Measurements from ENCODE around the gene ATXN2. TPM values are rescaled to one million over a fixed set of nuclear protein-coding genes. Genes with fewer than 3 reads are reported as not detected.

ATXN2 gene
- total and polyA plus RNA-seq, 9 of the 15 experiments (the other 6 are each of a cell fraction or from before 2014, with no cell fraction given), result 16.8 to 67.8 (median 29.3) TPM

DNA sequence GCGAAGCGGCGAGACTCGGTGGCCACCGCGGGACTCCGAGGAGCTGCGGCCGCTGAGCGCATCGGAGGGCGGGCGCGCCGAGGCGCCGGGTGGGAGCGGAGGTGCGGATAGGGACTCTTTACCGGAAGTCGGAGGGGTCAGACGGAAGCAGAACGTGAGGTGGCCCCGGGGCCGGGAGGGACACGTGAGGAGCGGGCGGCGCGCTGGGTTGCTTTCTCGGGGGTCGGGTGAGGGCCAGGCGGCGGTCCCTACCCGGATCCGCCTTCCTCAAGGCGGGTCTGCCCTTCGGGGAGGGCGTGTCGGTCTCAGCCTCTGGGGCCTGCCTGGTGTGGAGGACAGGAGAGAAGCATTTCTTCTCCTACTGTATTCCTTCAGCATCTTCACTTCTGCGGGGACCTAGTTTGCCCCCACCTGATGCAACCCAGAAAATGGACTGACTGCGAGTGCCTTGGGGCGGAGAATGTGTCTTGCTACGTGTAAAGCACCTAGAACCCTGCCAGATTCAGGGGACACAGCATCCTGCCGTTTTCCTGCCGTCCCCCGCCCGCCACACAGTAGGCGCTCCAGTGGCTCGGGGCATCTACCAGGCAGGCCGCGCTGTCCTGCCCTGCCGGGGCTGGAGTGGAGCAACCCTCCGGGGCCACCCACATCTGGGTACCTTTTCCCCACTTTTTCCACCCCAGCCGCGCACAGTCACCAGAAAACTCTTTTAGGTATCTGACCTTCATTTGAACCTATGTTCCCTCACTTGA, 514 bp upstream of the ATXN2 start (continued):
- TF ChIP-seq ZNF449 (CRISPR knock-in tag; IDR thresholded peaks at IDR 0.05) (no peak), ARID2 (IDR thresholded peaks at IDR 0.05) (no peak), ETV6 (IDR thresholded peaks at IDR 0.05; ENCODE audit: borderline replicate concordance in 1 of 2, low read depth in 2 of 2, low read length in 1 of 2) (peak; percentile 48; a peak in 1 of 4 replicates), ETV6 (CRISPR knock-in tag; IDR thresholded peaks at IDR 0.05; ENCODE audit: borderline replicate concordance) (no peak), ZFPM2 (CRISPR knock-in tag; IDR thresholded peaks at IDR 0.05) (no peak), ETS2 (tag; IDR thresholded peaks at IDR 0.05; ENCODE audit: borderline replicate concordance, poor library complexity, severe bottlenecking) (no peak), TEAD2 (tag; IDR thresholded peaks at IDR 0.05) (no peak), BCL6 (CRISPR knock-in tag; IDR thresholded peaks at IDR 0.05) (no peak), ZZZ3 (IDR thresholded peaks at IDR 0.05) (peak; percentile 36; the same call in 1 of the 2 replicates), ATF2 (CRISPR knock-in tag; IDR thresholded peaks at IDR 0.05) (no peak), RFX5 (IDR thresholded peaks at IDR 0.05; ENCODE audit: low read depth, low read length) (no peak), ZNF551 (CRISPR knock-in tag; IDR thresholded peaks at IDR 0.05) (no peak), IRF2 (CRISPR knock-in tag; IDR thresholded peaks at IDR 0.05) (no peak)
- TF ChIP-seq, protein P1, sequence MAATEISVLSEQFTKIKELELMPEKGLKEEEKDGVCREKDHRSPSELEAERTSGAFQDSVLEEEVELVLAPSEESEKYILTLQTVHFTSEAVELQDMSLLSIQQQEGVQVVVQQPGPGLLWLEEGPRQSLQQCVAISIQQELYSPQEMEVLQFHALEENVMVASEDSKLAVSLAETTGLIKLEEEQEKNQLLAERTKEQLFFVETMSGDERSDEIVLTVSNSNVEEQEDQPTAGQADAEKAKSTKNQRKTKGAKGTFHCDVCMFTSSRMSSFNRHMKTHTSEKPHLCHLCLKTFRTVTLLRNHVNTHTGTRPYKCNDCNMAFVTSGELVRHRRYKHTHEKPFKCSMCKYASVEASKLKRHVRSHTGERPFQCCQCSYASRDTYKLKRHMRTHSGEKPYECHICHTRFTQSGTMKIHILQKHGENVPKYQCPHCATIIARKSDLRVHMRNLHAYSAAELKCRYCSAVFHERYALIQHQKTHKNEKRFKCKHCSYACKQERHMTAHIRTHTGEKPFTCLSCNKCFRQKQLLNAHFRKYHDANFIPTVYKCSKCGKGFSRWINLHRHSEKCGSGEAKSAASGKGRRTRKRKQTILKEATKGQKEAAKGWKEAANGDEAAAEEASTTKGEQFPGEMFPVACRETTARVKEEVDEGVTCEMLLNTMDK (IDR thresholded peaks at IDR 0.05; ENCODE audit: borderline replicate concordance, insufficient read depth, low read depth, low read length, poor library complexity, severe bottlenecking), result no peak
- TF ChIP-seq, protein P2, sequence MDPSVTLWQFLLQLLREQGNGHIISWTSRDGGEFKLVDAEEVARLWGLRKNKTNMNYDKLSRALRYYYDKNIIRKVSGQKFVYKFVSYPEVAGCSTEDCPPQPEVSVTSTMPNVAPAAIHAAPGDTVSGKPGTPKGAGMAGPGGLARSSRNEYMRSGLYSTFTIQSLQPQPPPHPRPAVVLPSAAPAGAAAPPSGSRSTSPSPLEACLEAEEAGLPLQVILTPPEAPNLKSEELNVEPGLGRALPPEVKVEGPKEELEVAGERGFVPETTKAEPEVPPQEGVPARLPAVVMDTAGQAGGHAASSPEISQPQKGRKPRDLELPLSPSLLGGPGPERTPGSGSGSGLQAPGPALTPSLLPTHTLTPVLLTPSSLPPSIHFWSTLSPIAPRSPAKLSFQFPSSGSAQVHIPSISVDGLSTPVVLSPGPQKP (CRISPR knock-in tag; IDR thresholded peaks at IDR 0.05), result no peak
- TF ChIP-seq, protein P3, sequence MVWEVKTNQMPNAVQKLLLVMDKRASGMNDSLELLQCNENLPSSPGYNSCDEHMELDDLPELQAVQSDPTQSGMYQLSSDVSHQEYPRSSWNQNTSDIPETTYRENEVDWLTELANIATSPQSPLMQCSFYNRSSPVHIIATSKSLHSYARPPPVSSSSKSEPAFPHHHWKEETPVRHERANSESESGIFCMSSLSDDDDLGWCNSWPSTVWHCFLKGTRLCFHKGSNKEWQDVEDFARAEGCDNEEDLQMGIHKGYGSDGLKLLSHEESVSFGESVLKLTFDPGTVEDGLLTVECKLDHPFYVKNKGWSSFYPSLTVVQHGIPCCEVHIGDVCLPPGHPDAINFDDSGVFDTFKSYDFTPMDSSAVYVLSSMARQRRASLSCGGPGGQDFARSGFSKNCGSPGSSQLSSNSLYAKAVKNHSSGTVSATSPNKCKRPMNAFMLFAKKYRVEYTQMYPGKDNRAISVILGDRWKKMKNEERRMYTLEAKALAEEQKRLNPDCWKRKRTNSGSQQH (CRISPR knock-in tag; IDR thresholded peaks at IDR 0.05), result no peak
- TF ChIP-seq, protein P4, sequence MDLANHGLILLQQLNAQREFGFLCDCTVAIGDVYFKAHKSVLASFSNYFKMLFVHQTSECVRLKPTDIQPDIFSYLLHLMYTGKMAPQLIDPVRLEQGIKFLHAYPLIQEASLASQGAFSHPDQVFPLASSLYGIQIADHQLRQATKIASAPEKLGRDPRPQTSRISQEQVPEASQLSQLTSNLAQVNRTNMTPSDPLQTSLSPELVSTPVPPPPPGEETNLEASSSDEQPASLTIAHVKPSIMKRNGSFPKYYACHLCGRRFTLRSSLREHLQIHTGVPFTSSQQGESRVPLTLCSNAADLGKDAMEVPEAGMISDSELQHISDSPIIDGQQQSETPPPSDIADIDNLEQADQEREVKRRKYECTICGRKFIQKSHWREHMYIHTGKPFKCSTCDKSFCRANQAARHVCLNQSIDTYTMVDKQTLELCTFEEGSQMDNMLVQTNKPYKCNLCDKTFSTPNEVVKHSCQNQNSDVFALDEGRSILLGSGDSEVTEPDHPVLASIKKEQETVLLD (IDR thresholded peaks at IDR 0.05), result peak; percentile 70; the same call in 1 of the 2 replicates

All from K562 (cell line).